CD4-positive, alpha-beta T cell treated with Interleukin-6 at 100 ng/mL for 8 hours (primary cell): ENCODE results near the gene BMP2K.
"Not testable (repeated sequence)": the region's sequence is repeated elsewhere in the genome, so short reads cannot be mapped to it uniquely, and the experiment has no call there.

Source experiments
- DNase-seq: peaks from one replicate; pipeline ENCODE4 v3.0.0-alpha.2; 2020; ENCODE audit warnings: mixed read lengths, low spot score

The BMP2K gene

GRCh38 chr4:78864405-78865024, 88.4 kb downstream of the BMP2K start:
- DNase-seq: peak; percentile 66

- no peak for DNase-seq
Measured at GRCh38 chr4:78865451-78865850, 89.3 kb downstream of the BMP2K start.

DNA sequence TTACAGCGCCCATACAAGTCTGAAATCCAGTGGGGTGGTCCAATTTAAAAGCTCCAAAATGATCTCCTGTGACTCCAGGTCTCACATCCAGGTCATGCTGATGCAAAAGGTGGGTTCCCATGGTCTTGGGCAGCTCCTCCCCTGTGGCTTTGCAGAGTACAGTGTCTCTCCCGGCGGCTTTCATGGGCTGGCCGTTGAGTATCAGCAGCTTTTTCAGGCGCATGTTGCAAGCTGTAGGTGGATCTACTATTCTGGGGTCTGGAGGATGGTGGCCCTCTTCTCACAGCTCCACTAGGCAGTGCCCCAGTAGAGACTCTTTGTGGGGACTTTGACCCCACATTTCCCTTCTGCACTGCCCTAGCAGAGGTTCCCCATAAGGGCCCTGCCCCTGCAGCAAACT, 92.6 kb downstream of the BMP2K start:
- not testable (repeated sequence) for DNase-seq

DNA sequence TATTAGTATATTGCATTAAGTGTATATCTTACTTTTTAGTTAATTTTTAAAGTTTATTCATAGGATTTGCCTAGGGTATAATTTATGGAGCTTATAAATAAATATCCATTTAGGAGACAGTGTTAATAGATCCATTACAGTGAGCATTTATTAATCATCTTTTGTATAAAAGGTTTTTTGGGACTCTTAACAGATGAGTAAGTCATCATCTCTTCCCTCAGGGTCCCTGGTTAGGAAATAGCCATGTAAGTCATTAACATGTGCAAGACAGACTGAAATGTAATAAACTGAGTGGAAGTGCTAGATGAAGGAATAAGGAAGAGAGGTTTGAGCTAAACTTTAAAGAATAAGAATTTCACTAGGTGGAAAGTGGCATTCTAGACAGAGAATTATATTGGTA, 93.9 kb downstream of the BMP2K start:
- no peak for DNase-seq

DNA sequence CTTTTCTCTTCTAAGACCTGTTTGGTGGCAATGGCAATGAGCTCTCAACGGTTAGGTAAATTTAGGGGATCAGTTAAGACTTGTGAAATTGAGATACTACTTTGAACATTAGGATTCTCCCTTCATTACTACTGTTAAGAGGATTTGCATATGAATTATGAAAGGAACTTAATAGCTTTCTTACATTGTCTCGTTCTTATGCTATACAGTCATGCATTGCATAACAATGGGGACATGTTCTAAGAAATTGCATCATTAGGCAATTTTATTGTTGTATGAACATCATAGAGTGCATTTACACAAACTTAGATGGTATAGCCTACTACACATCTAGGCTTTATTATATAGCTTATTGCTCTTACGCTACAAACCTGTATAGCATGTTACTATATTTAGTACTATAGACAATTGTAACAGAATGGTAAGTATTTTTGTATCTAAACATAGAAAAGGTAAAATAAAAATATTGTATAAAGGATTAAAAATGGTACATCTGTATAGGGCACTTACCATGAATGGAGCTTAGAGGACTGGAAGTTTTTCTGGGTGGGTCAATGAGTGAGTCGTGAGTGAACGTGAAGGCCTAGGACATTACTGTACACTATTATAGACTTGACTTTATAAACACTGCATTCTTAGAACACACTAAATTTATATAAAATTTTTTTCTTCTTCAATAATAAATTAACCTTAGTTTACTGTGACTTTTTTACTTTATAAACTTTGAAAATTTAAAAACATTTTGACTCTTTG, 100.6 kb downstream of the BMP2K start:
- DNase-seq: no peak

GRCh38 chr4:78878031-78878430, 101.9 kb downstream of the BMP2K start:
- DNase-seq: no peak

DNA sequence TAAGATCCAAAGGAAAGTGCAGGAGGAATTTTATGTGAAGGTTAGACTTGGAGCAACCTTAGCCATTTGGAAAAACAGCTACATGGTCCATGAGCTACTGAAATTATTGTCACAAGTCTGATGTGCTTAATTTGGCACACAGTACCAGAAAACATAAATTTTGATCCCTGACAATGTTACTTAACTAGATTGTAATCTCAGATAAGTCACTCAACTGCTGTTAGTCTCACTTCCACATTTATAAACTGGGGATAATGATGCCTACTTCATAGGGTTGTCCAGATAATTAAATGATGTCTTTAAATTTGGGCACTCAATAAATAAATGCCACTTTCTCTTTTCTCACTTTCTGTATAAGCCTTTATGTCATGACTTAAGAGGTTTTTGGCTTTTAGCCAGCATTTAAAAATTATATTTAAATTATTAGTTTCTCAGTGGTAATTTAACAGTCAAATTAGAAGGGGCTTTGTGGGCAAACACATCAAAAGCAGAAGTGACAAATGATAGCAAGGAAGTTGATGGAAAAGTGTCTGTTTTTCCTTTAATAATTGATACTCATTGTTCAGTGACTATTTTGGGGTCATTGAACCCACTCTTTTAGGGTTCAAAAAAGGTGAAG, 104.8 kb downstream of the BMP2K start:
- no peak for DNase-seq

DNA sequence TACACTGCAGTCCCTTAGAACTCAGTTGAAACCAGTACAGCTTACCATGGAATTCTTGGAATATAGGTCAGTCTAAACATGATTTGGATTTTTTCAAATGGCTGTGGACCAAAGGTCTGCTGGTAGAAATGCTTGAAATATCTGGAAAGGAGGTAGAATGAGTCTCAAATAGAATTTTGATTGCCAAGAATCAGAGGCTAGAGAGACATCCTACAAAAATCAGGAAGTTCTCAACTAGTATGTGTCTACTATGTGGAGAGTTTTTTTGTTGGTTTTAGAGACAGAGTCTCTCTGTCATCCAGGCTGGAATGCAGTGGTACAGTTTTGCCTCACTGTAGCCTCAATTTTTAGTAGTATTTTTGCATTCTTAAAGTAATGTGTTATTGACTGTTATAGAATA, 109.4 kb downstream of the BMP2K start:
- no peak for DNase-seq

- DNase-seq: no peak
Measured at GRCh38 chr4:78889955-78890354, 113.8 kb downstream of the BMP2K start.

DNA sequence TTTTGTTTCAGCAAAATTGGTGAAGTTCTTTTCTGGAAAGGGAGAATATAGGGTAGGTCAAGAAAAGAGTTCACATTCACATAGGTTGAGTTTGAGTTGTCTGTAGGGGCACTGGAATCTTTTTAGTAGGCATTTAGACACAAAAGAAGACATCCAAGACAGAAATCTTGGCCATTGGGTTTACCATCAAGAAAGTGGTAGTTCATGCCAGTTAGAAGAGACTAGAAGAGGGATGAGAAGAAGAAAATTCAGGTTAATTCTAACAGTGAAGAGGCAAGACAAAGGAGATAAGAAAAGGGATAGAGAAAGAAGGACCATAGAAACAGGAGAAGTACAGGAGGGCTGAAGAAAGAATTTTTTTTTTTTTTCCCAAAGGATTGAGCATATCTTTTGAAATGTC, 123.2 kb downstream of the BMP2K start:
- DNase-seq: no peak

- no peak for DNase-seq
Measured at GRCh38 chr4:78901882-78902281, 125.7 kb downstream of the BMP2K start.

DNA sequence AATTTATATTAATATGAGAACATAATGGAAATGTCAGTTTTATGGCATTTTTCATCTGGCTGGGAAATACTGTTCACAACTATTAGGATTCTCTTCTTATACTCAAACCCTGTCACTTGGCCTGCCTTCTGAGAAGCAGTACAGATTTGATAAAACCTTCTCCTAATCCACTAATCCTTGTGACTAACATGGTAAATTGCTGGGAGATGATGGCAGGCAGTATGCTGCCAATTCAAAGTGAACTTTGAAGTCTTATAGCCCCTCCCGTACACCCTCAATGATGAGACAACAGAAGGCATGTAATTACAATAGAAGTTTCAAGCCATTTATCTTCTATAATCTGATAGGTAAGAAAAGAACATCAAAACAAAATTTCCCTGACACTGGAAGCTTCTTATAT, 126.1 kb downstream of the BMP2K start:
- DNase-seq: no peak

- no peak for DNase-seq
Measured at GRCh38 chr4:78904143-78904542, 128.0 kb downstream of the BMP2K start.

- DNase-seq: no peak
Measured at GRCh38 chr4:78907638-78908037, 131.5 kb downstream of the BMP2K start.

DNA sequence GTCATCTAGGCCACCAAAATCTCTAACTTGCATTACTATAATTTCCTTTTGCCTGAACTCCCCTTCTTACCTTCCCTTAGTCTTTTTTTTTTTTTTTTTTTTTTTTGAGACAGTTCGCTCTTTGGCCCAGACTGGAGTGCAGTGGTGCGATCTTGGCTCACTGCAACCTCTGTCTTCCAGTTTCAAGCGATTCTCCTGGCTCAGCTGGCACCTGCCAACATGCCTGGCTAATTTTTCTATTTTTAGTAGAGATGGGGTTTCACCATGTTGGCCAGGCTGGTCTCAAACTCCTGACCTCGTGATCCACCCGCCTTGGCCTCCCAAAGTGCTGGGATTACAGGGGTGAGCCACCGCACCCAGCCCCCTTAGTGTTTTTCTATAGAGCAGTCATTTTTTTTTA, 132.8 kb downstream of the BMP2K start:
- not testable (repeated sequence) for DNase-seq

- DNase-seq: no peak
Measured at GRCh38 chr4:78910612-78911011, 134.5 kb downstream of the BMP2K start.

- DNase-seq: no peak
Measured at GRCh38 chr4:78922207-78922606, 146.1 kb downstream of the BMP2K start.

DNA sequence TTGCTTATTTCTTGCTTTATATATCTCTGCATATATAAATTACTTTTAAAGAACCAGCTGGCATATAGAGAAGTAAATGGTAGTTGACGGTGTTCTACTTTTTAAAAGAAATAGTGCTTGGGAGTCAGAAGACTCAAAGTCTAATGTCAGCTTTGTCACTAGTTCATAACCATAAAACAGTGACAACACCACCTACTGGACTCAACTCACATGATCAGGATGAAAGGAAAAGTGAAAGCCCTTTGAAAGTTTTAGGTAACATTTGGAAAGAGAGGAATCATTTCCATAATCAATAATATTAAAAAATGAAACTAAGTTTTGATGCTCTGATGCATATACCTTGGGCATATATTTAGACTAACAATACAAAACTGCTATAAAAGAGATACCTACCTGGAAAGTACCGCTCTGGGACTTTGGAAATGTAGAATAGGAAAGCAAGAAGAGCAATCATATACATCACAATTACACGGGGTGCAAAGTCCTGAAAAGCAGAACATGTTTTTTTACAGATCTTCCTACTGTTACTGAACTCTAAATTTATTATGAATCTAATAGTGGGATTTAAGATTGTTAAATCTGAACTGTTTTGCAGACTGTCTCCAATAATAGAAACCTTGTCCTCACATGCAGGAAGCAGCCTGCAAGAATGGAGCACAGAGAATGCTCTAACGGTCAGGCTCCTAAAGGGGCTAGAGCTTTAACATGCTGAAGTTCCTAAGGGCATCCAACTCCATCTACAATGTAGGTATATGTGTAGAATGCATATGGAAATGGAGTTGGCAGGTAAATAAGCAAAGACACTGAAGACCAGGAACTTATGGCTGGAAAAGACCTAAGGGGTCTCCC, 147.5 kb downstream of the BMP2K start:
- DNase-seq: no peak

- DNase-seq: no peak
Measured at GRCh38 chr4:78926826-78927225, 150.7 kb downstream of the BMP2K start.

GRCh38 chr4:78928835-78929234, 152.7 kb downstream of the BMP2K start:
- DNase-seq: no peak

- DNase-seq: no peak
Measured at GRCh38 chr4:78930016-78930629, 154.0 kb downstream of the BMP2K start.

- no peak for DNase-seq
Measured at GRCh38 chr4:78936989-78937388, 160.8 kb downstream of the BMP2K start.
